NCI-H146 (cell line): ENCODE measurements around the gene PCDHGC4.

Source experiments
- DNase-seq: peaks from one replicate; lab custom pipeline; 2025; lab: John Stamatoyannopoulos, UW

Gene PCDHGC4

GRCh38 chr5:141490271-141490670 is 5.4 kb downstream of the PCDHGC4 start:
- DNase-seq, result no peak

- no peak for DNase-seq
Observed at GRCh38 chr5:141490771-141491170, 5.9 kb downstream of the PCDHGC4 start.

DNA sequence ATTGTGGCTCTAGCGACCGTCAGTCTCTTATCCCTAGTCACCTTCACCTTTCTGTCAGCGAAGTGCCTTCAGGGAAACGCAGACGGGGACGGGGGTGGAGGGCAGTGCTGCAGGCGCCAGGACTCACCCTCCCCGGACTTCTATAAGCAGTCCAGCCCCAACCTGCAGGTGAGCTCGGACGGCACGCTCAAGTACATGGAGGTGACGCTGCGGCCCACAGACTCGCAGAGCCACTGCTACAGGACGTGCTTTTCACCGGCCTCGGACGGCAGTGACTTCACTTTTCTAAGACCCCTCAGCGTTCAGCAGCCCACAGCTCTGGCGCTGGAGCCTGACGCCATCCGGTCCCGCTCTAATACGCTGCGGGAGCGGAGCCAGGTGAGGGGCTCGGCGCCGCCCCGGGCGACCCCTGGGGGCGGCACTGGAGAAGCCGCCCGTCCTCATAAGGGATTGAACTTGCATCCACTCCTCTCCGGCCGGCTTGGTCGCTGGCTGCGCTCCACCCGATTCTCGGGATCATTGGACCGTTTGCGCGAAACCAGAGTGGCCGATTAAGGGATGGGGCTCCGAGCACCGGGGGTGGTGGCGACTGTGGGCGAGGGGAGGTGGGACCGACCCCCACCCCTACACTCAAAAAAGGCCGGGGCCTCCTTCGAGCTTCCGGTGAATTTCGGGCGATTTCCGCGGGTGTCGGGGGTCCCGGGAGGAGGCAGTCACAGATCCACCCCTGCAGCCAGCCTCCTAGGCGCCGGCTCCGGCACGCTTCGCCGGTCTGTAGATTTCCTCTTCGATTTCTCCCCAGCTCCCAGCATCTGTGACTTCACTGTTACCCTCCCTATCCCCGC is 6.7 kb downstream of the PCDHGC4 start:
- DNase-seq, result no peak

- no peak for DNase-seq
Observed at GRCh38 chr5:141492168-141492885, 7.5 kb downstream of the PCDHGC4 start.

DNA sequence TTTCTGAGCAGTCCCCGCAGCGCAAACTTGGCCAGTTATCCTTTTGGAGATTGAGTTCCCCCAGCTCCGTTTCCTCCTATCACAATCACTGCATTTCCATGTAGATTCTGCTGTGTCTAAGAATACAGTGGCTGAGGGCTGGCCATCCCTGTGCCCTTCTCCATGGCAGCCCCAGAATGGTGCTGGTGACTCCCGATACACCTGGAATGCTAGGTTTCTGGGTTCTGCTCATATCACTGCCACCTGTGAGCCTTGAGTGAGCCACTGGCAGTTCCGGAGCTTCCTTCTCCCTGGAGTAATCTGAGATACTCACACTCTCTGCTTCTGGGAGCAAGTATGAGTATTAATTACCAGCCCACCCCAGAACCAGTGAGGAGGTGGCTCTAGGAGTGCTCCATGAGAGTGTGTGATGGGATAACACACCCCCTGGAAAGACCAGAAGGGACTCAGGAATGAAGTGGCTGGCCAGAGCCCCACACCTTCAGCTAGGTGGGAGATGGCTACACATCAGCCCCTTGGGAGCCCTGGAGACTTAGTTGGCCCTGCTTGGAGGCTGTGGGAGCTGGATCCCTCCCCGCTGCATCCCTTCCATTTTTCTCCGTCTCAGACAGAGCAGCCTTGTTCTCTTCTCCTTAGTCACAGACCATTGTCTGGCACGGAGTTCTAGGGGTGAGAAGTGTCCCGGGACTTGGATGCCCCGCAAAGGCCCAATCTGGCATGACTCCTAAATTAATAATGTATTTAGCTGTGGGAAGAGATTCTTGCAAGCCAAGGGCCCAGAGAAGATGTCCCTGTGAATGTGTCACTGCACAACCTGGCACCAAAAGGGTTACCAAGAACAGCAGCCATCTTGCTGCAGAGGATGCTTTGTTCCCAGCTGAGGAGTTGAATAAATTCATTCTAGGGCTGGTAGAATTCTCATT is 8.9 kb downstream of the PCDHGC4 start:
- no peak for DNase-seq

DNA sequence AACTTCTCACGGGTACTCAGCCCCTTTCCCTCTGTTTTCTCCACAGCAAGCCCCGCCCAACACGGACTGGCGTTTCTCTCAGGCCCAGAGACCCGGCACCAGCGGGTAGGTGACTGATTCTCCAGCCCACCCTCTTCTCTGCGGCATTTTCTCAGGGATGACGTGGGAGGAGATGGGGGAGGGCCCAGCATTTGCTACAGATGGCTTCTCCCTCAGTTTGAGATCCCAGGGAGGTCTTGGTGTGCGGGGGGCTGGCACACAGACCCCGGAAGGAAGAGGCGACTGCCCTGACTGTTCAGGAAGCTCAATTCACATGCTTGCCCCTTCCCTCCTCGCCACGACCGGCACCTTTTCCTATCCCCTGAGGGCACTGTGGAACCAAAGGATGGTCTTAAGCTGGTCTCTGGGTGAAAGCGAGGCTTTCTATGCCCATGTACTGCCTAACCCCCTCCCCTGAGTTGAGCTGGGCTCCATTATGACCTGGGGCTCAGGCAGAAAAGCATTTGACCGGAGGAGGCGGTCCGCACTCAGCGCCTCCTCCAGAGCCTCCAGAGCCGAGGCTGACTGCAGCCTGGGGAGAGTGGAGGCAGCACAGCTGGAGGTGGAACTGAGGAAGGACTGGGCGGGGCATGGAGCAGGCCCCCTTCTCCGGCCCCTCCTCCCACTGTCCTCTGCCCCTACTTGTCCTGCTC is 10.1 kb downstream of the PCDHGC4 start:
- DNase-seq, result no peak

DNA sequence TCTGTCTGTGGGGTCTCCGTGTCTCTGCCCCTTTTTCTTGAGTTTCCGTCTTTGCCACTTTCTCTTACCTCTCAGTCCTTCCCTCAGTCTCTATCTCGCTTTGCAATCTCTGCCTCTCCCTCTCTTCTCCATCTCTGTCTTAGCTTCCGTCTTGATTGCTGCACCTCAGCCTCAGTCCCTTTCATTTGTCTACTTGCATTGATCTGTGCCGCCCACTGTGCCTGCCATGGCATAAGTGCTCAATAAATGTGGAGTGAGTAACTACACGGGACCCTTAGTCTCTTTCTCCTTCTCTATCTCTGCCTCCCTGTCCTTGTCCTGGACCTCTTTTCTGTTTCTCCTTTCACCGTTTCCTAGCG is 10.6 kb downstream of the PCDHGC4 start:
- DNase-seq, result no peak

DNA sequence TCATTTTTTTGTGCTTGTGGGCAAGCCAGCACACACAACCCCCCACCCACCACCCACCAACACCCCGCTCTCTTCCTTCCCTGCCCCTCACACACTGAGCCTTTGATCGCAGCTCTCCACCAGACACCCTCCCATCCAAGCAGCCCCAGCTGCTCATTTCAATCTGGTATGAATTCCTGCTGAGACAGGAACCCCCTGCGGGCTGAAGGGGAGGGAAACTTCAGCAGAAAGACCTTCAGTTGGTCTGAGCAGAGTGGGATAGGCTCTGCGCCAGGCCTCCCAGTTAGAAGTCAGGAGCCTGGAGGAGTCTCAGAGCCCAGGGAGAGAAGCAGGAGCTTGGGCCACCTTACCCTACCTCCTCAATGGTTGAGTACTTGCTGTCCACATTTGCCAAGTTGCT is 11.2 kb downstream of the PCDHGC4 start:
- DNase-seq, result peak; percentile 59

DNA sequence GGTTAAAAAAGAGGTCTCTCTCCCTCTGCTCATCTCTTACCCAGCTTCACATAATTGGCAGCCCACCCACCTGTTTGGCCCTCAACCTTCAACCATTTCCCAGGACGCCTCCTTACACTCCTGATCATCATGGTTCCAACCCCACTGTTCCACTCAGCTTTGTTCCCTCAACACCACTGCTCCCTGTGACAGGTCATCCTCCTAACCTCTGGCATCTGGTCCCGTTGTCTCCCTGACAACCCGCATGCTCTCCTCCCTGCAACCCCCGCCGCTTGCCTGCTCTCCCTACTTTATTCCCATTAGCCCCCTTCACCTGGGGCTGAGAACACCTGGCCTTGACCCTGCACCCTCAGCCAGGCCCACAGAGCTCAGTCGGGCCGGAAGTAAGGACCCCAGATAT is 16.9 kb downstream of the PCDHGC4 start:
- no peak for DNase-seq

DNA sequence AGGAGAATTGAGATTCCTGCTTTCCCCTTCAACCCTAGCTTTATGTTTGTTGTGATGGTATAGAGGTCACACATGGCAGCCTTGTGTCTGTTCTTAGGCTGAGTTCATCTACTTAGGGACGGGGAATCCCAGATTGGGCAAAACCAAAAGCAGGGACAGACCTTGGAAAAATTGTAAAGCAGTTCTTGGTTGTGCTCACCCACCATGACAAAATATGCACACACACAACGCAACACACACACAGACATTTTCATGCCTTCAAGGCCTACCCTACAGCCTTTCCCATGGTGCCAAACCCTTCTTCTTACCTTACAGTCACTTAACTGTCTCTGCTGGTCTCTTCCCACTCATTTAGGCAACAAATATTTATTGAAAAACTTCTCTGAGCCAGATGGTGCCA is 18.9 kb downstream of the PCDHGC4 start:
- no peak for DNase-seq

GRCh38 chr5:141504216-141504615 is 19.4 kb downstream of the PCDHGC4 start:
- no peak for DNase-seq

GRCh38 chr5:141506381-141507155 is 21.7 kb downstream of the PCDHGC4 start:
- DNase-seq, result no peak

DNA sequence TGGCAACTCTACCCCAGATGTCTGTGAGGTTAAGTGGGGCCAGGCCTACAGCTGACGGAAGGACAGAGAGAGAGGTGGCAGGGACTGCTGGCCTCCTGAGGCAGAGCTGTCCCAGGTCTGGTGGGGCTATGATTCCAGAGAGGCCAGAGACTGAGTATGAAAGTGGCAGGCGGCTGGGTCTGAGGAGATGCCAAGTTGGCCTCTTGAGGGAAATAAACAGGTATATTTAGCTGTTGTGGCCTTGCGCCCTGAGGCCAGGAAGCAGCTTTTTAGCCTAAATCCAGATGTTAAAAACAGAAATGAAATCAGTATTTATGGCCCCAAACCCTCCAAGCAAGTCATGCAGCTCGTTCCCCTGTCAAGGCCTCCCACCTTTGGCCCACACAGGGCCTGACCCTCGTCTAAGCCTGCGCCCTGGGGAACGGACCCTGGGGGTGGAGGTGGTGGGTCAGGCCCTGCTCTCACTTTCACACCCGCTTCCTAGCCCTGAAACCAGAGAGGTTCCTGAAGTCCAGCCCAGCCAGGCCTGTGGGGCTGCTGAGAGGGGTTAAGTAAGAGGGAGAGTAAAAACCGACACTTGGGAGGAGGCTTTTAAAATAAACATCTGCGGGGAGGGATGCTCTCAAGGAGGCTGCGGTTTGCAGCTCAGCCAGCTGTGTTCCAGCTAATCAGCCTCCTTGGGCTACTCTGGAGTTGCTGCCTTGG is 22.7 kb downstream of the PCDHGC4 start:
- no peak for DNase-seq

DNA sequence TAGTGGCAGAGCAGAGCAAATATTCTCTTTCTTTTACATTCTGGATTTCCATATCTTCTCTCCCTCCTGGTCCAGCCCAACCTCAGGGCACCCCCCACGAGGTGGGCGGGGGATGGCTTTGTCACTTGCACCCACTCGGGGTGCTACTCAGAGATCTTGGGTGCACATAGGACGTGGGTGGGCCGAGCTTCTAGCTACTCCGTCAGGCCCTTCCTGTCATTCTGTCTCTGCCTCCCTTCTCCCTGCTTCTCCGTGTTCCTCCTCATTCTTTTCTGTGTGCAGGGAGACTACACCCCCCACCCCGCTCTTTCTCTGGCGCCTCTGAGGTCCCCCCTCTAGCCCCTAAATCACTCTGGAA is 23.6 kb downstream of the PCDHGC4 start:
- no peak for DNase-seq

- DNase-seq, result no peak
Observed at GRCh38 chr5:141508798-141509611, 24.2 kb downstream of the PCDHGC4 start.

DNA sequence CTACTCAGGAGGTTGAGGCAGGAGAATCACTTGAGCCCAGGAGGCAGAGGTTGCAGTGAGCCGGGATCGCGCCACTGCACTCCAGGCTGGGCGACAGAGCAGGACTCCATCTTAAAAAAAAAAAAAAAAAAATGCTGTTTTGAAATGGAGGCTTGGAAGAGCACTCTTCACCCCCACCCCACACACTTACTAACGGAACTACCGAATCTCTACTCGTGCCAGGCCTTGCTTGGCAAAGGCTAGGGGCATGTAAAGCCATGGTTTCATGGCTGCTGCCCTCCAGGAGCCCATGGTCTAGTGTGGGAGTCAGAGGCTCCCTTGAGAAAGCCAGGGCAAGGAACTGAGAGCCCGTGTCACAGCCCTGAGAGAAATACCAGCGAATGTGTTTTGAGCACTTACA is 25.3 kb downstream of the PCDHGC4 start:
- DNase-seq, result no peak

DNA sequence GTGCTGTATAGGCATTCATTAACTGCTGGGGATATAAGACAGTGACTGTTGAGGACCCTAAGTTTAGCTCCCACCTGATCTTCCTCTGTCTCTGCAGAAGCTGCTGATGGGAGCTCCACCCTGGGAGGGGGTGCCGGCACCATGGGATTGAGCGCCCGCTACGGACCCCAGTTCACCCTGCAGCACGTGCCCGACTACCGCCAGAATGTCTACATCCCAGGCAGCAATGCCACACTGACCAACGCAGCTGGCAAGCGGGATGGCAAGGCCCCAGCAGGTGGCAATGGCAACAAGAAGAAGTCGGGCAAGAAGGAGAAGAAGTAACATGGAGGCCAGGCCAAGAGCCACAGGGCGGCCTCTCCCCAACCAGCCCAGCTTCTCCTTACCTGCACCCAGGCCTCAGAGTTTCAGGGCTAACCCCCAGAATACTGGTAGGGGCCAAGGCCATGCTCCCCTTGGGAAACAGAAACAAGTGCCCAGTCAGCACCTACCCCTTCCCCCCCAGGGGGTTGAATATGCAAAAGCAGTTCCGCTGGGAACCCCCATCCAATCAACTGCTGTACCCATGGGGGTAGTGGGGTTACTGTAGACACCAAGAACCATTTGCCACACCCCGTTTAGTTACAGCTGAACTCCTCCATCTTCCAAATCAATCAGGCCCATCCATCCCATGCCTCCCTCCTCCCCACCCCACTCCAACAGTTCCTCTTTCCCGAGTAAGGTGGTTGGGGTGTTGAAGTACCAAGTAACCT is 26.2 kb downstream of the PCDHGC4 start:
- no peak for DNase-seq

GRCh38 chr5:141511771-141512325 is 27.0 kb downstream of the PCDHGC4 start:
- no peak for DNase-seq
